Aorta (tissue), 5 donors: ENCODE data around the gene FAM149B1. TPM values are rescaled to one million over a fixed set of nuclear protein-coding genes. Genes with fewer than 3 reads are reported as not detected.

Source experiments
- ATAC-seq: fragments of 200-7000 bp; cut with Tn5 transposase; one replicate; pipeline ENCODE4 v1.9.1; 2022; ENCODE audit warnings: moderate library complexity; ENCODE audit not compliant: low FRiP score
- DNase-seq, 2 donors: peaks; one replicate each; pipeline ENCODE4 v3.0.0-alpha.2; 2020
- H3K27ac ChIP-seq, 2 donors: one replicate each; pipeline ENCODE4 v1.5.1; 2013; ENCODE audit warnings: low read length in 2 of 2, mild to moderate bottlenecking in 2 of 2, moderate library complexity in 2 of 2, control low read depth in 1 of 2, inconsistent platforms in 1 of 2, low read depth in 1 of 2
- H3K27me3 ChIP-seq, 2 donors: one replicate each; pipeline ENCODE4 v1.6.1; 2013; ENCODE audit warnings: control low read depth in 1 of 2, low read length in 1 of 2, mild to moderate bottlenecking in 1 of 2, moderate library complexity in 1 of 2; ENCODE audit not compliant: insufficient read depth in 2 of 2, control insufficient read depth in 1 of 2
- H3K36me3 ChIP-seq, 2 donors: one replicate each; pipeline ENCODE4 v1.6.1; 2013; ENCODE audit warnings: control low read depth in 1 of 2, low read length in 1 of 2, mild to moderate bottlenecking in 1 of 2; ENCODE audit not compliant: insufficient read depth in 2 of 2, control insufficient read depth in 1 of 2
- H3K4me1 ChIP-seq, 2 donors: one replicate each; pipeline ENCODE4 v1.6.1; 2013; ENCODE audit warnings: low read length in 2 of 2, control low read depth in 1 of 2, mild to moderate bottlenecking in 1 of 2, moderate library complexity in 1 of 2; ENCODE audit not compliant: insufficient read depth in 2 of 2, control insufficient read depth in 1 of 2
- H3K4me3 ChIP-seq, 2 donors: one replicate each; pipeline ENCODE4 v1.5.1; 2013; ENCODE audit warnings: low read length in 2 of 2, control low read depth in 1 of 2, mild to moderate bottlenecking in 1 of 2
- H3K9me3 ChIP-seq: one replicate; pipeline ENCODE4 v1.6.1; 2013; ENCODE audit warnings: mild to moderate bottlenecking, low read length; ENCODE audit not compliant: control insufficient read depth
- WGBS, 2 donors: extraction: QIAGEN DNeasy Blood & Tissue Kit; methylation state at CpG; one replicate each; pipeline ENCODE4 v1.1.7; 2013; 5-methylcytosine and 5-hydroxymethylcytosine counted together
- intact Hi-C, 2 donors: fragments of 100-400 bp; cut with DNase I; formaldehyde crosslinking; loops; one replicate each; pipeline versions ENCODE4 v1.14.2 to v1.15.0; 2022
- polyA plus RNA-seq, 2 donors: library from polyadenylated mRNA; stranded (reverse); fragments of 200-250 nt; gene quantifications; one replicate each; pipeline ENCODE4 v1.2.3, GENCODE V29; 2013
- total RNA-seq, 2 donors: library from RNA; stranded (reverse); fragmentation: NEBNext Ultra II Directional; extraction: Animal tissue kit (Norgen Biotek cat#: 25700); gene quantifications; one replicate each; pipeline ENCODE4 v1.2.1, GENCODE V29; 2021
- donor health status: healthy with polysubstance abuse.
- donor health status: Bipolar disorder and iron deficiency.
- donor health status: DM: no; HTN: no; CAD: no.
- donor health status: DM: no; HTN: no; CAD: no.
- donor health status: DM: yes; HTN: yes; CAD: no.

FAM149B1 gene
- total and polyA plus RNA-seq, 4 donors, result 20.0 to 22.7 (median 21.7) TPM

- DNase-seq, result no peak
- intact Hi-C loops, result no loop called here
- no peaks in the 10 kb centered on the region for H3K36me3 ChIP-seq
- H3K9me3 ChIP-seq, result no peaks in the 10 kb centered on the region
- H3K4me3 ChIP-seq, result no peak overlapping the region
- no peak for ATAC-seq
- no peaks in the 10 kb centered on the region for H3K27me3 ChIP-seq
- WGBS, 2 donors, result 52 to 58% methylated on average over 1 of the region's 1 CpG
- H3K27ac ChIP-seq, result no peak overlapping the region
- H3K4me1 ChIP-seq, result no peaks in the 10 kb centered on the region
These were observed 95.9 kb downstream of the FAM149B1 start for GRCh38 chr10:73263693-73264347.

DNA sequence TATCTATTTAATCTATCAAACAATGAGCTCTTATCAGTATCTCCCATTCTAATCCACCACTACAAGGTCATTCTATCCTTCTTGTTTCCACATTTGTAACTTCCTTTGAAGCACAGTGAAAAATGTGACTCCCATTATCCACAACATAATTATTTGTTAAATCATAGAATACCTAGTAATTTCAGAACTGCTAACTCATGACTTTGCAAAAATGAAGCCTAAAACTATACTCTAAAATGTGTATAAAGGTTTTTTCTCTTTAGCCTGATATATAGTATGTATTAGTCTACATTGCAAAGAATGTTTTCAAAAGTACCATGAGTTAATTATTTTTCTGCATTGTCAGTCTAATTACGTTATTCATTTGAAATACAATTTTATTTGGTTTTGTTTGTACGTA lies 96.5 kb downstream of the FAM149B1 start:
- no peak overlapping the region for H3K4me3 ChIP-seq
- H3K36me3 ChIP-seq, result no peaks in the 10 kb centered on the region
- H3K4me1 ChIP-seq, result no peaks in the 10 kb centered on the region
- 88 to 89% methylated on average over 2 of the region's 2 CpGs for WGBS, 2 donors
- intact Hi-C loops, result no loop called here
- H3K27ac ChIP-seq, result no peak overlapping the region
- no peak for DNase-seq
- no peak for ATAC-seq
- no peaks in the 10 kb centered on the region for H3K27me3 ChIP-seq
- H3K9me3 ChIP-seq, result no peaks in the 10 kb centered on the region

DNA sequence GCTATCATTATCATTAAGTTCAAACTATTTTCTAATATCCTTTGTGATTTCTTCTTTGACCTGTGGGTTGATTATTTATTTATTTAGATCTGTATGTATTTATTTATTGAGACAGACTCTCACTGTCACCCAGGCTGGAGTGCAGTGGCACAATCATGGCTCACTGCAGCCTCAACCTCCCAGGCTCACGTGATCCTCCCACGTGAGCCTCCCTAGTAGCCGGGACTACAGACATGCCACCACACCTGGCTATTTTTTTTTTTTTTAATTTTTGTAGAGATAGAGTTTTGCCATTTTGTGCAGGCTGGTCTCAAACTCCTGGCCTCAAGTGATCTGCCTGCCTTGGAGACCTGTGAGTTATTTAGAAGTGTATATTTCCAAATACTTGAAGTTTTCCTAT lies 113.2 kb downstream of the FAM149B1 start:
- H3K4me3 ChIP-seq, result no peak overlapping the region
- no peaks in the 10 kb centered on the region for H3K27me3 ChIP-seq
- H3K27ac ChIP-seq, result no peak overlapping the region
- DNase-seq (no peak), ATAC-seq (no peak)
- WGBS, 2 donors, result 88 to 90% methylated on average over 3 of the region's 3 CpGs
- intact Hi-C loops, result no loop called here
- no peaks in the 10 kb centered on the region for H3K36me3 ChIP-seq
- H3K4me1 ChIP-seq, result no peaks in the 10 kb centered on the region
- no peaks in the 10 kb centered on the region for H3K9me3 ChIP-seq

DNA sequence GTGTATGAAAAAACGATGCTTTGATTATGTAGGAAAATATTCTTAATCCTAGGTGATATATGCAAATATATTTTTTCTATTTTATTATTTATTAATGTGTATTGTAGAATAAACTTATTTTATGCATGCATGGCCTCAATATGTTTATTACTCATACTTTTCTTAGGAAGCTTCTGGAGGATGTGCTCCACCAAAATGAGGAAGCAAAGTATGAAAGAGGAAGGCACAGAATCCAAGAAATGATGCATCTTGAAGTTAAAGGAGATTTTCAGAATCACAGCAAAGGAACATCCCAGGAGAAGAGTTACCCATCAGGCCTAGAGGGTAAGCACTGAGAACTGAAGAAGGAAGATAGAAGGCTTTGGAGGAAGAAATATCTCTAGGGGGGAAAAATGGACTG lies 119.5 kb downstream of the FAM149B1 start:
- Histone ChIP-seq H3K4me3 (no peak overlapping the region), H3K36me3 (no peaks in the 10 kb centered on the region), H3K4me1 (no peaks in the 10 kb centered on the region), H3K27ac (no peak overlapping the region), H3K9me3 (no peaks in the 10 kb centered on the region), H3K27me3 (no peaks in the 10 kb centered on the region)
- 85 to 92% methylated on average over 1 of the region's 1 CpG for WGBS, 2 donors
- intact Hi-C loops, result no loop called here
- DNase-seq, result no peak
- no peak for ATAC-seq

DNA sequence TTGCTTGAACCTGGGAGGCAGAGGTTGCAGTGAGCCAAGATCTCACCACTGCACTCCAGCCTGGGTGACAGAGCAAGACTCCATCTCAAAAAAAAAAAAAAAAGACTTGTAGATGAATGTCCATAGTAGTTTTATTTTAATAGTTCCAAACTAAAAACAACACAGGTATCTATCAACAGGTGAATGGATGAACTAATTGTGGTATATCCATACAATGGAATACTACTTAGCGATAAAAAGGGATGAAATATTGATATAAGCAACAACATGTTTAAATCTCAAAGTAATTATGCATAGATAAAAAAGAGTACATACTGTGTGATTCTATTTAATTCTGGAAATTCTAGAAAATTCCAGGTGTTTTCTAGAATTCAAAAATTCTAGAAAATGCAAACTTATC lies 122.0 kb downstream of the FAM149B1 start:
- intact Hi-C loops, result no loop called here
- H3K27me3 ChIP-seq, result no peaks in the 10 kb centered on the region
- no peaks in the 10 kb centered on the region for H3K9me3 ChIP-seq
- no peak for DNase-seq
- no peak overlapping the region for H3K27ac ChIP-seq
- ATAC-seq, result no peak
- H3K4me1 ChIP-seq, result no peaks in the 10 kb centered on the region
- H3K36me3 ChIP-seq, result no peaks in the 10 kb centered on the region
- WGBS, 2 donors, result 94 to 99% methylated on average over 1 of the region's 1 CpG
- no peak overlapping the region for H3K4me3 ChIP-seq

GRCh38 chr10:73293461-73293860 lies 125.5 kb downstream of the FAM149B1 start:
- WGBS, 2 donors, result 68 to 73% methylated on average over 3 of the region's 3 CpGs
- intact Hi-C loops, result no loop called here
- no peak for DNase-seq
- Histone ChIP-seq H3K9me3 (no peaks in the 10 kb centered on the region), H3K27ac (no peak overlapping the region), H3K36me3 (no peaks in the 10 kb centered on the region), H3K4me1 (no peaks in the 10 kb centered on the region), H3K27me3 (no peaks in the 10 kb centered on the region), H3K4me3 (no peak overlapping the region)
- no peak for ATAC-seq

Other genes starting within 250 kb of the FAM149B1 start
- gene PLA2G12B, start 213.3 kb upstream of the FAM149B1 start, total RNA-seq, result not detected
- 1 to 10 TPM in 1 of 2 donors, not detected in 1; 4.4 TPM for gene PLA2G12B, start 213.3 kb upstream of the FAM149B1 start, polyA plus RNA-seq
- gene P4HA1, start 71.3 kb upstream of the FAM149B1 start, total RNA-seq, result 10 to 100 TPM; 43.5 to 72.5 TPM
- gene P4HA1, start 71.3 kb upstream of the FAM149B1 start, polyA plus RNA-seq, result 10 to 100 TPM; 10.6 to 13.8 TPM
- gene NUDT13, start 57.7 kb upstream of the FAM149B1 start, total RNA-seq, result 1 to 10 TPM; 1.1 to 1.7 TPM
- gene NUDT13, start 57.7 kb upstream of the FAM149B1 start, polyA plus RNA-seq, result 1 to 10 TPM; 2.4 to 3.6 TPM
- 10 to 100 TPM; 23.7 to 25.8 TPM for gene ECD, start 111 bp upstream of the FAM149B1 start, total RNA-seq
- gene ECD, start 111 bp upstream of the FAM149B1 start, polyA plus RNA-seq, result 10 to 100 TPM in 1 of 2 donors, 1 to 10 TPM in 1; 9.9 to 10.8 TPM
- 10 to 100 TPM in 1 of 2 donors, 1 to 10 TPM in 1; 9.5 to 12.4 TPM for gene DNAJC9, start 79.1 kb downstream of the FAM149B1 start, total RNA-seq
- 10 to 100 TPM in 1 of 2 donors, 1 to 10 TPM in 1; 8.0 to 13.5 TPM for gene DNAJC9, start 79.1 kb downstream of the FAM149B1 start, polyA plus RNA-seq
- 10 to 100 TPM; 41.9 to 44.8 TPM for gene MRPS16, start 84.5 kb downstream of the FAM149B1 start, total RNA-seq
- 10 to 100 TPM; 39.5 to 45.7 TPM for gene MRPS16, start 84.5 kb downstream of the FAM149B1 start, polyA plus RNA-seq
- 1 to 10 TPM in 1 of 2 donors, under 1 TPM in 1; 0.94 to 2.4 TPM for gene CFAP70, start 190.7 kb downstream of the FAM149B1 start, total RNA-seq
- 1 to 10 TPM in 1 of 2 donors, under 1 TPM in 1; 0.25 to 2.8 TPM for gene CFAP70, start 190.7 kb downstream of the FAM149B1 start, polyA plus RNA-seq
- gene ANXA7, start 245.9 kb downstream of the FAM149B1 start, total RNA-seq, result 100 to 1,000 TPM; 116 to 125 TPM
- gene ANXA7, start 245.9 kb downstream of the FAM149B1 start, polyA plus RNA-seq, result 10 to 100 TPM; 72.4 to 88.3 TPM